Measurements from ENCODE around the gene NIPBL. TPM values are rescaled to one million over a fixed set of nuclear protein-coding genes. Genes with fewer than 3 reads are reported as not detected.

Gene NIPBL
- polyA plus RNA-seq, 1 experiment = 37.0 TPM

- DNase-seq (ENCODE audit: low read depth, low spot score) = no peak
- no peak overlapping the region for H3K4me3 ChIP-seq (ENCODE audit: low read depth, low read length)
- ChIA-PET CTCF (no interaction called here), POLR2A (no interaction called here)
- H3K9me3 ChIP-seq (ENCODE audit: control insufficient read depth, insufficient read depth, low read length) = no peaks in the 10 kb centered on the region
- H3K27me3 ChIP-seq (ENCODE audit: control insufficient read depth, insufficient read depth, low read length) = no peaks in the 10 kb centered on the region
- no peak overlapping the region for H3K27ac ChIP-seq (ENCODE audit: low read depth, low read length)
- TF ChIP-seq CTCF (IDR thresholded peaks at IDR 0.05; ENCODE audit: low read depth, low read length) = no peak
These were observed 161.3 kb downstream of the NIPBL start for GRCh38 chr5:37037840-37038239.

GRCh38 chr5:37039824-37040223, 163.3 kb downstream of the NIPBL start:
- TF ChIP-seq CTCF (IDR thresholded peaks at IDR 0.05; ENCODE audit: low read depth, low read length) = no peak
- H3K27me3 ChIP-seq (ENCODE audit: control insufficient read depth, insufficient read depth, low read length) = no peaks in the 10 kb centered on the region
- no peak overlapping the region for H3K4me3 ChIP-seq (ENCODE audit: low read depth, low read length)
- CTCF ChIA-PET = interaction anchor here (0.5 to 1.0 kb wide), 2 partner anchors 300 to 339 kb away, joined by 4 to 6 read pairs; partner anchors contain the start of gene WDR70
- POLR2A ChIA-PET = no interaction called here
- no peak for DNase-seq (ENCODE audit: low read depth, low spot score)
- no peak overlapping the region for H3K27ac ChIP-seq (ENCODE audit: low read depth, low read length)
- H3K9me3 ChIP-seq (ENCODE audit: control insufficient read depth, insufficient read depth, low read length) = no peaks in the 10 kb centered on the region

GRCh38 chr5:37043693-37044092, 167.1 kb downstream of the NIPBL start:
- CTCF ChIA-PET = interaction anchor here (0.8 kb wide), 1 partner anchor 11 kb away, joined by 3 read pairs; no protein-coding TSS in a partner anchor
- no peak for DNase-seq (ENCODE audit: low read depth, low spot score)
- POLR2A ChIA-PET = no interaction called here
- no peak for TF ChIP-seq CTCF (IDR thresholded peaks at IDR 0.05; ENCODE audit: low read depth, low read length)
- H3K27me3 ChIP-seq (ENCODE audit: control insufficient read depth, insufficient read depth, low read length) = no peaks in the 10 kb centered on the region
- no peak overlapping the region for H3K4me3 ChIP-seq (ENCODE audit: low read depth, low read length)
- no peaks in the 10 kb centered on the region for H3K9me3 ChIP-seq (ENCODE audit: control insufficient read depth, insufficient read depth, low read length)
- no peak overlapping the region for H3K27ac ChIP-seq (ENCODE audit: low read depth, low read length)

- POLR2A ChIA-PET = no interaction called here
- CTCF ChIA-PET = interaction anchor here (0.7 to 0.8 kb wide), 4 partner anchors 11 to 659 kb away, joined by 3 to 5 read pairs (median 3); no protein-coding TSS in a partner anchor
- no peak overlapping the region for H3K4me3 ChIP-seq (ENCODE audit: low read depth, low read length)
- no peak for TF ChIP-seq CTCF (IDR thresholded peaks at IDR 0.05; ENCODE audit: low read depth, low read length)
- H3K9me3 ChIP-seq (ENCODE audit: control insufficient read depth, insufficient read depth, low read length) = no peaks in the 10 kb centered on the region
- H3K27ac ChIP-seq (ENCODE audit: low read depth, low read length) = no peak overlapping the region
- no peak for DNase-seq (ENCODE audit: low read depth, low spot score)
- H3K27me3 ChIP-seq (ENCODE audit: control insufficient read depth, insufficient read depth, low read length) = no peaks in the 10 kb centered on the region
These were observed 167.6 kb downstream of the NIPBL start for GRCh38 chr5:37044120-37044519.

GRCh38 chr5:37045703-37046102, 169.1 kb downstream of the NIPBL start:
- ChIA-PET CTCF (no interaction called here), POLR2A (no interaction called here)
- H3K27me3 ChIP-seq (ENCODE audit: control insufficient read depth, insufficient read depth, low read length) = no peaks in the 10 kb centered on the region
- TF ChIP-seq CTCF (IDR thresholded peaks at IDR 0.05; ENCODE audit: low read depth, low read length) = no peak
- H3K27ac ChIP-seq (ENCODE audit: low read depth, low read length) = no peak overlapping the region
- H3K4me3 ChIP-seq (ENCODE audit: low read depth, low read length) = no peak overlapping the region
- no peaks in the 10 kb centered on the region for H3K9me3 ChIP-seq (ENCODE audit: control insufficient read depth, insufficient read depth, low read length)
- DNase-seq (ENCODE audit: low read depth, low spot score) = no peak
